WI38 (cell line): ENCODE measurements around the gene KRT74.

Experiments used
- H3K4me3 ChIP-seq: 2 replicates; pipeline ENCODE4 v1.5.1; 2011; ENCODE audit warnings: low read depth, mild to moderate bottlenecking, control low read depth, low read length
- TF ChIP-seq, protein P1 (sequence below): IDR thresholded peaks from 2 replicates; pipeline ENCODE4 v1.5.1; 2012; ENCODE audit warnings: low read depth, mild to moderate bottlenecking, control low read depth, low read length

The KRT74 gene

DNA sequence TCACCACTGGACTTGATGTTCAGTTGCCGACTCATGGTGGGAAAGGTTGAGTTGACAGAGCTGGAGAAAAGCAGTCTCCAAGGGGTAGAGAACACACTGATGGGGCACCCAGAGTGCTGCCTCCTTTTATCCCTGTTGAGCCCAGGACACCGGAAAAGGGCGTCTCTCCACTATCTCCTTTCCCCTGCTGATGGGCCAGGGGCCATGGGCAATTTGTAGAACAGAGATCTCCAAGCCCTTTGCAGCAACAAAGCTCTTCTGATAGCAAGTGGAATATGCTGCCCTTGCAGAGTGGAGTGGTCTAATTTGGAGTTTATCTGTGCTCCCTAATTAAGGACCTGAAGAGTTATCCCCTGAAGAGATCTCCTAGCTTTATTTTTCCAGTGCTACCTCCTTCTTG lies at the start of gene KRT74:
KRT74 (minus strand) TSS at position 101 of the 400 bp plus-strand sequence; CDS start at position 35, 66 bp downstream.
- TF ChIP-seq, protein P1, sequence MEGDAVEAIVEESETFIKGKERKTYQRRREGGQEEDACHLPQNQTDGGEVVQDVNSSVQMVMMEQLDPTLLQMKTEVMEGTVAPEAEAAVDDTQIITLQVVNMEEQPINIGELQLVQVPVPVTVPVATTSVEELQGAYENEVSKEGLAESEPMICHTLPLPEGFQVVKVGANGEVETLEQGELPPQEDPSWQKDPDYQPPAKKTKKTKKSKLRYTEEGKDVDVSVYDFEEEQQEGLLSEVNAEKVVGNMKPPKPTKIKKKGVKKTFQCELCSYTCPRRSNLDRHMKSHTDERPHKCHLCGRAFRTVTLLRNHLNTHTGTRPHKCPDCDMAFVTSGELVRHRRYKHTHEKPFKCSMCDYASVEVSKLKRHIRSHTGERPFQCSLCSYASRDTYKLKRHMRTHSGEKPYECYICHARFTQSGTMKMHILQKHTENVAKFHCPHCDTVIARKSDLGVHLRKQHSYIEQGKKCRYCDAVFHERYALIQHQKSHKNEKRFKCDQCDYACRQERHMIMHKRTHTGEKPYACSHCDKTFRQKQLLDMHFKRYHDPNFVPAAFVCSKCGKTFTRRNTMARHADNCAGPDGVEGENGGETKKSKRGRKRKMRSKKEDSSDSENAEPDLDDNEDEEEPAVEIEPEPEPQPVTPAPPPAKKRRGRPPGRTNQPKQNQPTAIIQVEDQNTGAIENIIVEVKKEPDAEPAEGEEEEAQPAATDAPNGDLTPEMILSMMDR: no peak

DNA sequence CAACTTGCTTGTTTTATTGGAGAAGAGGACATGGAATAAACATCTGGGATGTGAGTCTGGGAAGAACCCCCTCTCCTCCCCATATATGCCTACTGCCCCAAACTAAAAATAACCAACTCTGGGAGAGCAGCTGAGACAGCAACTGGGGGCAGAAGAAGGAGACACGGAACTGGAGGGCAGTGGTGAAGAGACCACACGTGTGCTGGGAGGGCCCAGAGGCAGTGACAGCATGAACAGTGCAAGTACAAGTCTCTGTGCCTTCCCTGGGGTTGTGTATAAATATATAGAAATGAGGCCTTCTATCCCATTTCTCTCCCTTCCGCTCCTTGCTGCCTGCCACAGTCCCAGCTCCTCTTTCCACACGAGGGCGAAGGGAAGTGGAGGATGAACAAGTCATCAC lies 48.7 kb upstream of the KRT74 start:
- TF ChIP-seq, protein P1: no peak

More for the DNA sequence above, at the start of gene KRT74:
- no peak within 1 kb of the TSS for H3K4me3 ChIP-seq

DNA sequence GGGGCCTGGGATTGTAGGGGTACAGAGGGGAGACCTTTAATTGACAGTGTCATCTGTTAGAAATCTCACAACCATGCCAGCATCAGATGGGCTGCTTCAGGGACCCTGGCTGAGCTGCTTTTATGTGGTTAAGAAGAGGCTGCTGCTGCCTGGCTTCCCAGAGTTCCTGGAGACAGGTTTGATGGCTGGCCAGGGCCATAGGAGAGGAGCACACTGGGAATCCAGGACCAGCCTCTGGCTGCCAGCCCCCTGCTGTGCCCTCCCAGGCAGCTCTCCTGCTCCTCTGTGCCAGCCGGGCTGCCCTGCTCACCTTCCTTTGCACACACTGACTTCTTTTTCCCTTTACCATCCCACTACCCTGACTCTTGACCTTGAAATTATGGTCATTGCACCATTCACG lies 45.2 kb upstream of the KRT74 start:
- TF ChIP-seq, protein P1: no peak
- H3K4me3 ChIP-seq: no peak overlapping the region

More for the DNA sequence above, 48.7 kb upstream of the KRT74 start:
- no peak overlapping the region for H3K4me3 ChIP-seq

DNA sequence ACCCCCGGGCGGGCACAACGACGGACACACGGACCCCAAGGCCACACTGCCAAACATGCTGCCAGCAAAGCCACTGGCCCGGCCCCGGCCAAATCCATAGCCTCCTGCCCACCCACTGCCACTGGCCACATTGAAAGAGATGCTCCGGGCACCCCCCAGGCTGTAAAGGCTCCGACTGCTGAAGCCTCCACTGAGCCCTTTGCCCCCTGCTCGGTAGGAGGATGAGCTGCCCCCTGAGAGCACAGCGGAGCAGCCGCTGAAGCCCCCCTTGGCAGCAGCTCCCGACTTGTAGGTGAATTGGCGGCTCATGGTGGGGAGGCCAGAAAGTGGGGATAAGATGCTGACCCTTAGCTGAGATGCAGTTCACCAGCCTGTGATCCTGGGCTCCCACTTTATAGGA lies 44.6 kb upstream of the KRT74 start, which contains the start of gene KRT73:
KRT73 (minus strand) TSS at position 344 of the 400 bp plus-strand sequence; CDS start at position 309, 35 bp downstream.
- TF ChIP-seq, protein P1: no peak

DNA sequence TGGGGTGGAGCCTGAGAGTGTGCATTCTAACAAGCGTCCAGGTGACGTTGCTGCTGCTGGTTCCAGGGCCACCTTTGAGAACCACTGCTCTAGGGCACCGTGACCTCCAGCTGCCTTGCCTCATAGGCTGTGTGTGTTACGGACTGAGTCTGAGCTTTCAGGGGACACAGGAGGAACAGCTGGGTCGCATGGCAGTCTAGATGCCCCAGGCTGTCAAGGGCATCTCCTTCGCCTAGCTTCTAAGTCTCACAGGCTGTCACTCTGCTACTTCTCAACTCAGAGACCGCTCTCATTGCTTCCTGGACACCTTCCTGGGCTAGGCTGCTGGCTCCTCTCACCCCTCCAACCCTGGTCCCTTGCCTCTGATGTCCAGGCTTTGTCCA lies 43.8 kb upstream of the KRT74 start:
- no peak overlapping the region for H3K4me3 ChIP-seq
- TF ChIP-seq, protein P1: no peak

More for the DNA sequence above, 44.6 kb upstream of the KRT74 start, which contains the start of gene KRT73:
- H3K4me3 ChIP-seq: no peak within 1 kb of the TSS

DNA sequence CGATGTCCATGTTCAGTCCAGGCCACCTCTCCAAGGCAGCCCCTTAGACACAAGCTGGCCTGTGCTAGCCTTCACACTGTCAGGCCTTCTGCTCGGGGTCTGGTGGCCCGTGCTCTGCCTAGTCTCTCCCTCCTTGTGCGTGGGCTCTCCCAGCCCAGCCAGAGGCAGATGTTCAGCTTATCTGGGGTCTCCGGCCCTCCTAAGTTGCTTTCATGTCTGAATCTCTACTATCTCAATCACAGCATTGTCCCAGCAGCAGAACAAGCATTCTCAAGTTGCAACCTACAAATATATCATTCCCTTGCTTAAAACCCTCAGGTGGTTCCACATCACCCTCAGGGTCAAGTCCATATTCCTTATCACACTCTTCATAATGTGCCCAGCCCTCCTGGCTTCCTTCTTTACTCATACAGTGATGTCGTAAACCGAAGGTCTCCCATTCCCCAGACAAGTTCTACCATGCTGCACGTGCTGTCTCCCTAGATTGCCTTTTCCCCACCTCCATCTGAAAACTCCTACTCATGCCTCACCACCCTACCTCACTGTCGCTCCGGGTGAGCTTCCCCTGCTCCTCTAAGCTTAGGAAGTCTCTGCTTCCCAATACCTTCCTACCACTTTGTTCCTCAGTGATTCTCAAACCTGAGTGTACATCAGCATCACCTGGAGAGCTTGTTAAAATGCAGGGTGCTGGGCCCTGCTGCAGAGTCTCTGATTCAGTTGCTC lies 43.2 kb upstream of the KRT74 start:
- TF ChIP-seq, protein P1: no peak
- H3K4me3 ChIP-seq: no peak overlapping the region

DNA sequence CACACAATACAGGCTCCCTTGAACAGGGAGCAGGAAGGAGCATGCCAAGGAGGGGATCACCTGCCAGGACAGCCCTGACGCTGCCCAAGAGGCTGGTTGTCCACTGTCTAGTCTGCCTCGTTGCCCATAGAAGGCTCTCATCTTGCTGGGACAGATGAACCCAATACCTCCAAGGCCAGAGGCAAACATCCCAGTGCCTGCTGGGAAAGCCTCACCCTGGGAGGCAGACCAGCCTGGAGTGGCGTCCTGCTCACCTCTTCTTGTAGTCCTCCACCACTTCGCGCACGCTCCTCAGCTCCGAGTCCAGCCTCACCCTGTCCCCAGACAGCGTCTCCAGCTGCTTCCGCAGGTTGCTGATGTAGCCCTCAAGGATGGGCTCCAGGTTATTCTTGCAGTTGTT lies 42.3 kb upstream of the KRT74 start:
- TF ChIP-seq, protein P1: no peak
- H3K4me3 ChIP-seq: no peak overlapping the region
